Endometrial microvascular endothelial cells (primary cell): ENCODE measurements around the gene DNMT3L. TPM values are rescaled to one million over a fixed set of nuclear protein-coding genes. Genes with fewer than 3 reads are reported as not detected.
"Not testable (repeated sequence)": the region's sequence is repeated elsewhere in the genome, so short reads cannot be mapped to it uniquely, and the experiment has no call there.

ENCODE experiments used
- in situ Hi-C: cut with HindIII; loops from 2 replicates; pipeline ENCODE4 v1.10.0; 2017; ENCODE audit warnings: low sequenced_read_pairs, low pct_unique_long_range_greater_than_20kb; ENCODE audit errors: inconsistent ontology term
- total RNA-seq: library from RNA; depleted of rRNA; stranded (reverse); fragments of >200 nt; gene quantifications from one replicate; pipeline ENCODE4 v1.2.3, GENCODE V29; 2015; ENCODE audit errors: inconsistent ontology term

The DNMT3L gene
- total RNA-seq, 1 donor from 2014 or later: not detected

DNA sequence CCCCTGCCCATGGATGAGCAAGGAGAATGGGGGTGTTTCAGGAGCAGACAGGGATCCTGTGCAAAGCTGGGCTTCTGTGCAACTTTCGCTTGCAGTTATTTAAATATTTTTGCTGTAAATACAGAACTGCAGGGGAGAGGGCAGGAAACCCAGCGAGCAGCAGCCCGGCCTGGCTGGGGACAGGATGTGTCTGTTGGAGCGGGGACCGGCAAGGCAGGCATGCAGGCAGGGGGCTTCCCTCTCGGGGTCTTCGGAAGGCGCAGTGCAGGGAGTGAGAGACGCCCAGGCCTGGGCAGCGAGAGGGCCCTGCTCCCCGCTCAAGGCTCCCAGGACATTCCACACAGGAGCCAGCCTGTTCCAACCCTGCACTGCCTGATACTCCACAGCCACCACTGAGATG lies 22.3 kb upstream of the DNMT3L start:
- in situ Hi-C loops: no loop called here

DNA sequence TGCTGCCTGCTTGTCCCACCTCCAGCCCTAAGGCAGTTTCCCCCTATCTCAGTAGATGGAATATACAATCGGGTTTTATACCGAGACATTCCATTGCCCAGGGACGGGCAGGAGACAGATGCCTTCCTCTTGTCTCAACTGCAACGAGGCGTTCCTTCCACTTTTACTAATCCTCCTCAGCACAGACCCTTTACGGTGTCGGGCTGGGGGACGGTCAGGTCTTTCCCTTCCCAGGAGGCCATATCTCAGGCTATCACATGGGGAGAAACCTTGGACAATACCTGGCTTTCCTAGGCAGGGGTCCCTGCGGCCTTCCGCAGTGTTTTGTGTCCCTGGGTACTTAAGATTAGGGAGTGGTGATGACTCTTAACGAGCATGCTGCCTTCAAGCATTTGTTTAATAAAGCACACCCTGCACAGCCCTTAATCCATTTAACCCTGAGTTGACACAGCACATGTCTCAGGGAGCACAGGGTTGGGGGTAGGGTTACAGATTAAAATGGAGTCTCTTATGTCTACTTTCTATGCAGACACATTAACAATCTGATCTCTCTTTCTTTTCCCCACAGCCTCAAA lies 21.6 kb upstream of the DNMT3L start:
- in situ Hi-C loops: not testable (repeated sequence)

DNA sequence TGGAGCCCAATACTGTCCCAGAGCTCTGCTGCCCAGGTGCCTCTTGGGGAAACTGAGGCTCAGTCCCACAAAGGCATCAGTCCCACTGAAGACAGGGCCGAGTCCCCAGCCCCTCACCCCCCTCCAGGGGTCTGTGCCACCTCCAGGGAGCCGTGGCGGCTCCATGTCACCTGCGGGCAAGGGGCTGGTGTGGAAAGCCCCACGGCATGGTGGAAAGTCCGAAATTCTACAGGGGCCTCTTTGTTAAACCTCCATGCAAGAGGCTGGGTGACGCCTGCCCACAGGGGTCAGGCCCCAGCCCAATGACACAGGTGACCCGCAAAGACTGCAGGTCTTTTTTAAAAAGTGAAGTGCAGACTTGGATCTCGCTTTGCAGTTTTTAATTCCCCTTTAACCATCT lies 20.7 kb upstream of the DNMT3L start:
- in situ Hi-C loops: no loop called here

DNA sequence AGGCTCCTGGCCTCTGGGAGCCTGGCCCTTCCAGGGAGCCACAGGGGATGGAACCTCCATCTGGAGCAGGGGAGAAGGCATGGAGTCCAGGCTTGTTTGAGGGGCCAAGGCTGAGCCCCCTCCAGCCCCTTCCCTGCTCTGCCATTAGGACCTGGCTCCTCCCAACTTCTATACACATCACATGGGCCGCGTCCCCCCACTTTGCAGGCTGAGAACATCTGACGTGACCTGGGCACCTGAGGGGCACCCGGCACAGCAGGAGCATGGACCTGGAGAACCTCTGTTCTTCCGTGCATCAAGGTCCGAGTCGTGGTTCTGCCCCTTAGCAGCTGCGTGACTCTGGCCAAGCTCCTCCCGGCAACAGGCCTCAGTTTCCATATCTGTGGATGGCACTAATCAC lies 20.1 kb upstream of the DNMT3L start:
- in situ Hi-C loops: no loop called here

DNA sequence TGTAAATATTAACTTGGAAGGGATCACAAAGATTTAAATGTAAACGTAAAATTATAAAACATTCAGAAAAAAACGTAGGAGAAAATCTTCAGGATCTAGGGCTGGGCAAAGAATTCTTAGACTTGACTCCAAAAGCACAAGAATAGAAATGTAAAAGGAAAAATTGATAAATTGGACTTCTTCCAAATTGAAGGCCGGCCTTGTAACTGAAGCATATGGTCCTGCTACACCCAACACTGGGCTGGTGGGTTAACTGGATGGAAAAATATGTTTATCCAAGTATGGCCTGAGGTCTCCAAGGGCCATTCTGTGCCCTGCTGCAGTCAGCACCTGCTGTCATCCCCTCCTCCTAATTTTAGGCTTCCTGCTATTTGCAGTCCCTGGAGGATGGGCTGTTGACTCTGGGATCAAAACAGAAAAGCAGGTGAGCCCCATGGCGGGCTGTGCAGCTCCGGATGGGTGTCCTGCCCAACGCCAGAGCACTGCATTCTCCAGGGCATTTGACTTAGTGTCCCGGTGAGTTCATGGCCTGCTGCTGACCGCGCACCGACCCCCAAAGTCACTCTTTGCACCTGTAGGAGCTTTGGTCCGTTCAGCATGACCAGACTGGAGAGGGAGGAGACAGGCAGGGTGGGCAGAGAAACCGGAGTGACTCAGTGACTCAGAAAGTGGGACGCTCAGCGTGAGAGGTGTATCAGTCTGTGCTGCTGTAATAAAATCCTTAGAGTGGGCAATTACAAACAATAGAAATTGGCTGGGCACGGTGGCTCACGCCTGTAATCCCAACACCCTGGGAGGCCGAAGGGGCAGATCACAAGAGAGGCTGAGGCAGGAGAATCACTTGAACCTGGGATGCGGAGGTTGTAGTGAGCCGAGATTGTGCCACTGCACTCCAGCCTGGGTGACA lies 17.9 kb upstream of the DNMT3L start:
- in situ Hi-C loops: no loop called here

DNA sequence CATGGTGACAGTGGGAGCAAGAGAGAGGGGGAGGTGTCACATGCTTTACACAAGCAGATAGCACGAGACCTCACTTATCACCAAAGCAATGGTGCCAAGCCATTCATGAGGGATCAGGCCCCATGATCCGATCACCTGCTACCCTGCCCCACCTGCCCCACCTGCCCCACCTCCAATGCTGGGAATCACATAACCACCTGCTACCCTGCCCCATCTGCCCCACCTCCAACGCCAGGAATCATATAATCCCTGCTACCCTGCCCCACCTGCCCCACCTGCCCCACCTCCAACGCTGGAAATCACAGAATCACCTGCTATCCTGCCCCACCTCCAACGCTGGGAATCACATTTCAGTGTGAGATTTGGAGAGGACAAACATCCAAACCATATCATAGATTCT lies 13.3 kb upstream of the DNMT3L start:
- in situ Hi-C loops: no loop called here

DNA sequence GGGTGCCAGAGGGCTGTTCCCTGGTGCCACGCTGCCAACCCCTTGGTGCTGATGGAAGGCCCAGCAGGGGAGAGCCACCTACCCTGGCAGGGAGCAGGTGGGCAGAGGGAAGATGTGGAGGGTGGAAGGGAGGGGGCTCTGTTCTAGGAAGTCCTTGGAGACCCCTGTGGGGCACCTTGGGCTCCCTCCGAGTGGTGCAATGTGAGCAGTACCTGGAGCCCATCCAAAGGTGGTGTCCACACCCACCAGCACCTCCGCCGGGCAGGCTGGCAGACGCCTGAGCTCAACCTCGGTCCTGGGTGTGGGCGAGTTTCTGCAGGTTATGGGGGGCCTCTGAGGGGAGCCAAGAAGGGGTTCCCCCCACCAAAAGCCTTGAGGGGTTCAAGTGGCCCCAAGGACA lies 11.3 kb upstream of the DNMT3L start:
- in situ Hi-C loops: no loop called here

DNA sequence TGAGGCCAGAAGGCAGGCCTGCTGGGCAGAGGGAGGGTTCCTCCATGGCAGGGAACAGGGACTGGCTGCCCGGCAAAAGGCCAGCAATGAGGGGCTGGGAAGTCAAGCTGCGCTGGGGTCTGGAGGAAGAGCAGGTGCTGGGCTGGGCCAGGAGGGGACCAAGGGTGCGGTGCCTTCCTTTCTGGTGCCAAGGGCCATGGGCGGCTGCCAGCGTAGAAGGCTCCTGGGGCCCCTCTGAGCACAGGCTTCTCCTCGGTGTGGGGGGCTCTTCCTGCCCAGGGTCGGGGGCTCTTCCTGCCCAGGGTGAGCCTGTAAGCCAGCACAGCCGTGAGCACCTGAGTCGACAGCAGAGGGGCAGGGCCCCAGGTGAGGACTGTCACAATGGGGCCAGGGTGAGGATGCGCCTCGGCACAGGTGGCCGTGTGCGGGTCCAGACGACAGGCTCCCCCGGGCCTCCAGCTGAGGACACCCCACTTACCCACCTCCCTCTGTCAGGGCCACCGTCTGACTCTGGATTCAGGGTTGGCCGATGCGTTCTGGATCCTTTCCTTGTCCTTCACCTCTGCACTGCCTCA lies 10.7 kb upstream of the DNMT3L start:
- in situ Hi-C loops: no loop called here

DNA sequence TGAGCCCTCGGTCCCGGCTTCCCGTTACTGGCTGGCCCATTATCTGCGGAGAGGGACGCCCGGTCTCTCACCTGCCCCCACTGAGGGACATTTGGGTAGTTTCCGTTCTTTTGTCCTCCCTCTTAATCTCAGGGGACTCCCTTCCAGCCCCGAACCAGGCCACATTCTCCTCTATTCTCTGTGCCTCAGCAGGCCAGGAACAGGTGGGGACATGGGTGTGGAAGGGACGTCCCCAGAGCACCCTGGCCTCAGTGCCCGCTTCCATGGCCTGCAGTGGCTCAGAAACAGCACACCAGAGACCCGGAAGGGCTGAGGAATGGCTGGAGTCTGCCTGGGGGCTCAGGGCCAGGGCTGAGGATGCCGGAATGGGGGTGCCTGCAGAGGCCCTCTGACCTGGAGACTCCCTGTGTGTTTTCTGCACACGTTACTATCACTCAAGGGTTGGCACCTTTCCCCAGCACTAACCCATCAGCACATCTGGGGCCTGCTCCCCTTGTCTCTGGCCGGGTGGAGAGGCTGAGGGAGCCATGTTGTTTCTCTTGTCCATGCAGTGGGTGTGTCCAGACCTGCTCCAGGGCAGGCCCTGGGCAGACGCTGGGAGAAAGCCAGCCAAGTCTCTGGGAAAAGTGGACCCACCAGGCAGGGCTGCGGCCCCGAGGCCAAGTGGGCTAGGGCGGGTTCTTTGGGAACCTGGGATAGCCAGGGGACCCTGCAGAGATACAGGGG lies 10.0 kb upstream of the DNMT3L start:
- in situ Hi-C loops: no loop called here

DNA sequence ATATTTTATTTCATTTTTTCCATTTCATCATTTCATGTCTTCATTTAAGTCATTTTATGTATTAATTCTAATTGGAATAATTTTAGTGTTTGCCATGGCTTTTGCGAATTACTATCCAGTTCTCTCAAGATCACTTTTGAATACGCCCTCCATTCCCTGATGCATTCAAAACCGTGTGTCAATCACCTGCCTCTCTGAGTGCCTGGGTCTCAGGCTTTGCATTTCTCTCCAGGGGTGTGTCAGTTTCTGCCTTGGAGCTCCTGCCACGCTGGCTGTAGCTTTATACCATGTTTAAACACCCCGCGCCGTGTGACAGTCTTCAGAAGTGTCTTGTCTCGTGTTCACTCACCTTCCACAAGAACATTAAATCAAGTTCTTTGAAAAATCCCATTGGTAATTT lies 7.4 kb upstream of the DNMT3L start:
- in situ Hi-C loops: no loop called here

DNA sequence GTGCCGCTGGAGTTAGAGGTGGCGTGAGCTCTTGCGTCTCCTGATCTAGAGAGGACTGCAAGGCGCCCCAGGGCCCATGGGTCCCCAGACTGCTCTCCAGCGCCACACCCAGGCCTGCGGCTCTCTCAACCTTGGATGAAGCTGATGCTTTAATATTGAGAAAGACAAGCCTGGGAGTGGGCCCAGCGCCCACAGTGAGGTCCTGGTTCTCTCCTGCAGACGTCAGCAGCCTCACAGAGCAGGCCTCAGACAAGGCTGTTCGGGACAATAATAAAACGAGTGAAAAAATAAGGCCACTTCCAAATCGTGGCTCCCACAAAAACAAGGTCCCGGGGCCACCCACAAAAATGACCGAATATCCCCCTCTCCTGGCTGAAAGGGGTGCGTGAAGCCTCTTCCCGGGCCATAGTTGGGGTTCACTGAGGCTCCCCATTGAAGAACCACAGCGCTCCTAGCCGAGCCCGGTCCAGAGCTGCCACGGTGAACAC lies 6.0 kb upstream of the DNMT3L start:
- in situ Hi-C loops: no loop called here

DNA sequence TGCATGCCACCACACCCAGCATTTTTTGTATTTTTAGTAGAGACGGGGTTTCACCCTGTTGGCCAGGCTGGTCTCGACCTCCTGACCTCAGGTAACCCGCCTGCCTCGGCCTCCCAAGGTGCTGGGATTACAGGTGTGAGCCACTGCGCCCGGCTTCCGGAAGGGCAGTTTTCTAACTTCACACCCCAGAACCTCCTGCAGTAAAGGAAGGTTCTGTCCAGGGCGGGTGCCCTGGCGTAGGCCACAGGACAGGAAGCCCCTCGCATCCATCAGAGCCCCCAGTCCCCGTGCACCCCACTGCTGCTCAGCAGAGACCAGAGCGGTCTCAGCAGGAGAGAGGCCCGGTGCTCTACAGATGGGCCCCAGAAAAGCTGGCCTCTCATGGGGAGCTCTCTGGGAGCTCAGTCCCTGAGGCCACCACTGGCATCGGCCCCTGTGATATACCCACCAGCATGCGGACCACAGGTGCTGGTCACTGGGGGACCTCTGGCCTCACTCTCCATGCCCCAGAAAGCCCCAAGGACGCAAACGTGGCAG lies 4.1 kb upstream of the DNMT3L start:
- in situ Hi-C loops: no loop called here

DNA sequence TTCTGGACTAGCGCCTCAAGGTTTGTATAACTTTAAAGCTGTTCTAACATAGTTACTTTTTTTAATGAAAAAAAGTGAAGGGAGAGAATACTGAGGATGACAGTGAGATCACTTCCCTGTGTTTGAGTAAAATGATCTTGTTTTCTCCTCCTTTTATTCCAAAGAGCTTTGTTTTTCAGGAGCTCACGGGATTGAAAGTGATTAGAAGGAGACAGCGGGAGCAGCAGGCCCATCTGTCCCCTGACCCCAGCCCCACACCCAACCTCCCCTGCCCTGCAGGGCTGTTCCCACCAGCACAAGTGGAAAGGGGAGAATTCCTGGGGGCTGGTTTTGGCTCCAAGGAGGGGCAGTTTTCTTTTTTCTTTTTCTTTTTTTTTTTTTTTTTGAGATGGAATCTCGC lies 2.1 kb upstream of the DNMT3L start:
- in situ Hi-C loops: no loop called here

DNA sequence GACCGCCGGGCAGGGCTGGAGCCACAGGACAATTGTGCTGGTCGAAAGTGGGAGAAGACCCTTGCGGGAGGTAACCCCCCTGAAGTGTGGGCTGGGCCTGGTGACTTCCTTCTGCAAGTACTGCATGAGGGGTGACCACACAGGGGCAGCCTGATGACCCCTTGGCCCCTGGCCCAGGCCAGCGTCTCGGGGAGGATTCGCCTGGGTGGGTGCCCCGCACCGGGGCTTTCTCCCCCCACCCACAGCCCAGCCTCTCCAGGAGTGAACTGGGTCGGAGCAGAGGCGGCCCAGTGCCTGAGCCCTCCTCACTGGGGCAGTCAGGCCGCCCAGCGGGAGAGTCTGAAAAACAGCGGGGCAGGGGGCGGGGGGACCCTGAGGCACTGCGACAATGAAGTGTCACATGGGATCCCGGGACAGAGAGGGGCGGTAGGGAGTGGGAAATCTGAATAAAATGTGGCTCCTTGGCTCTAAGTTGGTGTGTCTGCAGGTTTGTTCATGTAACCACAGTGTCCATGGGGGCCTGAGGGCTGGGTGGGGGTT lies 1.6 kb upstream of the DNMT3L start:
- in situ Hi-C loops: no loop called here

DNA sequence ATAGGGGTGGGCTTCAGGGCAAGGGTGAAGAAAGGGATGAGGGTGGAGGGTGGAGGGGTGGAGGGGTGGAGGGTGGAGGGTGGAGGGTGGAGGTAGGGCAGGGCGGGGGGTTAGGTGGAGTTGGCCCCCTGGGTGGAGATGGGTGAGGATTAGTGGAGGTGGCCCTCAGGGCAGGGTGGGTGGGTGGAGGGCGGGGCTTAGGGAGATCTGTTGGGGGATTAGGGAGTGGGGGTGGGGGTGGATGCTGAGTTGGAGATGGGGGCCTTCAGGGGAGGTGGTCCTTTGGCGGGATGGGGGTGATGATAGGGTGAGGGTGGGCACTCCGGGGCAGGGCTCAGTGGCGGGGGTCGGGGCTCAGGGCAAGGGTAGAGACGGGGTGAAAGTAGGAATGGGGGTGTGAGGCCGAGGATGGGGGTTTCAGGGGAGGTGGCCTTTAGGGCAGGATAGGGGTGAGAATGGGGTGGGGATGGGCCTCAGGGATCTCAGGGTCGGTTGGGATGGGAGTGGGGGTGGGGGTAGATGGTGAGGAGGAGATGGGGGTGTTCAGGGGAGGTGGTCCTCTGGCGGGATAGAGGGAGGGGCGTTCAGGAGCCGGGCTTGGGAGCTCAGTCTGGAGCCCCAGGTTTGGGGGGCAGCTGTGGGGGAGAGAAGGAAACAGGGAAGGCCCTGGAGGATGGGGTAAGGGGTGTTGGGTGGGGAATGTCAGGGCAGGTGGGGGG lies 800 bp upstream of the DNMT3L start:
- in situ Hi-C loops: no loop called here

DNA sequence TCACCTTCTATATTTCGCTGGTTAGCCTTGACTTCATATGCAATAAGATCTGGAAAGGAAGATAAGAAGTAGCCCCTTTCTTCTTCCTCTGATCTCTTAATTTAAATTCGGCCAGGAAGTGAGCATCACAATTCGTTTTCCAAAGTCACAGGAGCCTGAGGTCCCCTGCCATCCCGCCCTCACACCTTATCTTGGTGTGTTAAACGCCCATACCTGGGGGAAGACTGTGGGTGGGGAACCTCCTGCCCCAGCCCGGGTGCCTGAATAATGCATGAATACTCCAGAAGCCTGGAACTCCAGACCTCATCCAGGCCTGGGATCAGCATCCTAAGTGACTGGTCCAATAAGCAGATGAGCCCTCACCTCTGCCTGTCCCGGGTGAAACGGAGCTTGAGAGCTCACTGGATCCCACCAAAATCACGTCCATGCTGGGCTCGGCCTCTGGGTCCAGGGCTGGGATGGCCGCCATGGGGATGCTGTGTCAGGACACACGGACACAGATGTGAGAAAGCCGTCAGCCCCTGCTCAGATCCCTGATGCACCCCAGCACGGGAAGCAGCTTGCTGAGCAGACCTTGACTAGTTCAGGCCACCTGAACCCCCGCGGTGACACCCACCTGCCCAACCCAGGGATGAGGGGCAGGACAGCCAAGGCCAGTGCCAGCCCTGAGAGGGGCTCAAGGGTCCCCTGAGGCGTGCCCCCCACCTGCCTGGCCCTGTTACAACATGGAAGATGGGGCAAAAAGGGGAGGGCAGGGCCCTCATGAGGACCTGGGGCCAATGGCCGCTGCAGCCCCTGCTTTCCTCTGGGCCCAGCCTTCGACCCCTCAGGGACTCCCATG lies 686 bp downstream of the DNMT3L start:
- in situ Hi-C loops: no loop called here

DNA sequence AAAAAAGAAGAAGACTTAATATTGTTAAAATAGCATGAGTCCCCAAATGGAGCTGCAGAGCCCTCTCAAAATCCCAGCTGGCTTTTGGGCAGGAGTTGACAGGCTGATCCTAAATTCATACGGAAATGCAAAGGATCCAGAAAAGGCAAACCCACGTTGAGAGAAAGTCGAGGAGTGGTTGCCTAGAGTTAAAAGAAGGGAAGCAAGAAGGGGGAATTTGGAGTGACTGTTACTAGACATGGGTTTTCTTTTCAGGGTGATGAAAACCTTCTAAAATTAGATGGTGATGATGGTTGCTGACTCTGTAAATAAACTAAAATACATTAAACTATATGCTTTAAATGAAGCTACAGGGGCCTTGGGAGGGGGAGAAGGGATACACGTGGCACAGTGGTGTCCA lies 1.6 kb downstream of the DNMT3L start:
- in situ Hi-C loops: no loop called here
